OCI-LY7 (cell line): ENCODE data around the gene PMIS2. TPM values are rescaled to one million over a fixed set of nuclear protein-coding genes. Genes with fewer than 3 reads are reported as not detected.

ENCODE experiments used
- BruUV-seq: library from RNA; stranded (reverse); fragments of 400-500 nt; replicated peaks from 2 replicates; lab custom pipeline; 2021; lab: Mats Ljungman, UMichigan
- CTCF ChIA-PET: fragments of 300-600 bp; sonication (Branson Sonifier 250); formaldehyde crosslinking; loops from one replicate; lab custom pipeline; 2022; ENCODE audit warnings: antibody characterized with exemption; ENCODE audit not compliant: unreplicated experiment; lab: Charles Lee
- POLR2A ChIA-PET: fragments of 300-600 bp; sonication (Branson Sonifier 250); formaldehyde crosslinking; loops from one replicate; lab custom pipeline; 2022; ENCODE audit warnings: antibody characterized with exemption; lab: Charles Lee
- DNase-seq: peaks from one replicate; pipeline ENCODE4 v3.0.0-alpha.2; 2015; ENCODE audit warnings: low spot score
- H2AFZ ChIP-seq: fragments of 200-600 bp; sonication (generic), shearing (Covaris generic); 2 replicates; pipeline ENCODE4 v1.6.1; 2014; ENCODE audit warnings: mild to moderate bottlenecking, antibody characterized with exemption, low read length, moderate library complexity
- H3K27ac ChIP-seq: fragments of 200-600 bp; sonication (generic); 2 replicates; pipeline ENCODE4 v1.5.1; 2014; ENCODE audit warnings: mixed run types, low read depth, mild to moderate bottlenecking, moderate library complexity, low read length, inconsistent platforms; ENCODE audit not compliant: poor library complexity, severe bottlenecking
- H3K36me3 ChIP-seq: fragments of 200-600 bp; sonication (generic); 2 replicates; pipeline ENCODE4 v1.6.1; 2014; ENCODE audit warnings: mild to moderate bottlenecking, antibody characterized with exemption, low read length, moderate library complexity, mixed read lengths; ENCODE audit not compliant: insufficient read depth
- H3K4me1 ChIP-seq: fragments of 200-600 bp; sonication (generic); 2 replicates; pipeline ENCODE4 v1.5.1; 2014; ENCODE audit warnings: mild to moderate bottlenecking, low read length; ENCODE audit not compliant: insufficient read depth, poor library complexity, severe bottlenecking
- H3K4me2 ChIP-seq: fragments of 200-600 bp; sonication (generic); 2 replicates; pipeline ENCODE4 v1.6.1; 2014; ENCODE audit warnings: mild to moderate bottlenecking, low read length
- H3K4me3 ChIP-seq: fragments of 200-600 bp; sonication (generic); 2 replicates; pipeline ENCODE4 v1.5.1; 2014; ENCODE audit warnings: mild to moderate bottlenecking, low read depth, low read length; ENCODE audit not compliant: poor library complexity, severe bottlenecking
- H3K79me2 ChIP-seq: fragments of 200-600 bp; sonication (generic); 2 replicates; pipeline ENCODE4 v1.6.1; 2016; ENCODE audit warnings: low read depth, mild to moderate bottlenecking, low read length, moderate library complexity, mixed read lengths; ENCODE audit not compliant: insufficient read depth
- H3K9me2 ChIP-seq: fragments of 200-600 bp; sonication (generic); 2 replicates; pipeline ENCODE4 v1.6.1; 2016; ENCODE audit warnings: mild to moderate bottlenecking, low read length, mixed read lengths; ENCODE audit not compliant: insufficient read depth
- H3K9me3 ChIP-seq: fragments of 200-600 bp; sonication (generic); 2 replicates; pipeline ENCODE4 v1.6.1; 2014; ENCODE audit warnings: mild to moderate bottlenecking, mixed run types, low read length, mixed read lengths
- H4K20me1 ChIP-seq: fragments of 200-600 bp; sonication (generic); 2 replicates; pipeline ENCODE4 v1.6.1; 2014; ENCODE audit warnings: mild to moderate bottlenecking, antibody characterized with exemption, low read length, moderate library complexity, mixed read lengths; ENCODE audit not compliant: insufficient read depth
- CTCF ChIP-seq: fragments of 200-600 bp; sonication (generic); conservative IDR thresholded peaks from 2 replicates; pipeline ENCODE4 v1.5.1; 2014; ENCODE audit warnings: mild to moderate bottlenecking, antibody characterized with exemption, low read length, moderate library complexity, mixed read lengths
- EZH2phosphoT487 ChIP-seq: fragments of 200-600 bp; sonication (generic); IDR thresholded peaks from 2 replicates; pipeline ENCODE4 v1.6.1; 2018; ENCODE audit warnings: low read depth, borderline replicate concordance, mild to moderate bottlenecking, mixed run types, antibody characterized with exemption, low read length, moderate library complexity, mixed read lengths
- intact Hi-C: fragments of 100-400 bp; cut with micrococcal nuclease; formaldehyde crosslinking; loops from one replicate; pipeline ENCODE4 v1.10.0; 2022; ENCODE audit not compliant: unreplicated experiment
- total RNA-seq, 2 experiments: library from RNA; depleted of rRNA in 1 of 2; stranded (reverse); fragments of >200 nt in 1 of 2; shearing (Covaris generic) in 1 of 2; gene quantifications; 2 replicates each; pipeline ENCODE4 v1.2.3, GENCODE V29; 2014 to 2022

PMIS2 gene
- total RNA-seq, 2 experiments from 2014 or later = not detected

- no peak for TF ChIP-seq CTCF
- DNase-seq = no peak
- no peaks in the 10 kb centered on the region; the same call in 1 of the 2 replicates for H3K36me3 ChIP-seq
- no TSS peak for BruUV-seq
- ChIA-PET POLR2A (no interaction called here), CTCF (no interaction called here)
- H3K79me2 ChIP-seq = no peaks in the 10 kb centered on the region
- no peak overlapping the region for H3K27ac ChIP-seq
- no peaks in the 10 kb centered on the region for H4K20me1 ChIP-seq
- no peak overlapping the region for H3K4me2 ChIP-seq
- no peaks in the 10 kb centered on the region for H3K9me2 ChIP-seq
- no peak overlapping the region for H3K4me3 ChIP-seq
- no peaks in the 10 kb centered on the region for H3K9me3 ChIP-seq
- no peak overlapping the region for H2AFZ ChIP-seq
- H3K4me1 ChIP-seq = no peaks in the 10 kb centered on the region
- intact Hi-C loops = no loop called here
These were observed 33.2 kb upstream of the PMIS2 start for GRCh38 chr19:35552534-35553384.

- H3K9me3 ChIP-seq = no peaks in the 10 kb centered on the region
- H3K9me2 ChIP-seq = no peaks in the 10 kb centered on the region
- intact Hi-C loops = no loop called here
- no peaks in the 10 kb centered on the region for H3K79me2 ChIP-seq
- no peaks in the 10 kb centered on the region for H4K20me1 ChIP-seq
- H3K27ac ChIP-seq = no peak overlapping the region
- ChIA-PET CTCF (no interaction called here), POLR2A (no interaction called here)
- no peak for DNase-seq
- TF ChIP-seq EZH2phosphoT487 (no peak), CTCF (no peak)
- H3K4me1 ChIP-seq = peaks cover 7% of the 10 kb centered on the region
- no peak overlapping the region for H3K4me3 ChIP-seq
- BruUV-seq = no TSS peak
- H2AFZ ChIP-seq = no peak overlapping the region
- no peak overlapping the region for H3K4me2 ChIP-seq
- H3K36me3 ChIP-seq = no peaks in the 10 kb centered on the region
These were observed 32.5 kb upstream of the PMIS2 start for GRCh38 chr19:35553385-35554000.

- intact Hi-C loops = no loop called here
- Histone ChIP-seq H3K9me3 (no peaks in the 10 kb centered on the region), H3K4me1 (peaks cover 13% of the 10 kb centered on the region), H3K79me2 (no peaks in the 10 kb centered on the region), H3K4me2 (no peak overlapping the region), H2AFZ (no peak overlapping the region), H3K27ac (no peak overlapping the region), H3K9me2 (no peaks in the 10 kb centered on the region), H4K20me1 (no peaks in the 10 kb centered on the region), H3K4me3 (no peak overlapping the region), H3K36me3 (no peaks in the 10 kb centered on the region)
- TF ChIP-seq CTCF (no peak), EZH2phosphoT487 (no peak)
- ChIA-PET CTCF (no interaction called here), POLR2A (no interaction called here)
- DNase-seq = no peak
- BruUV-seq = no TSS peak
These were observed 31.9 kb upstream of the PMIS2 start for GRCh38 chr19:35554076-35554475.
